ENCODE data around the gene SH3PXD2B. TPM values are rescaled to one million over a fixed set of nuclear protein-coding genes. Genes with fewer than 3 reads are reported as not detected.
"Not testable (repeated sequence)": the region's sequence is repeated elsewhere in the genome, so short reads cannot be mapped to it uniquely, and the experiment has no call there.

Gene SH3PXD2B
- polyA plus RNA-seq, 1 donor, result 33.0 TPM

DNA sequence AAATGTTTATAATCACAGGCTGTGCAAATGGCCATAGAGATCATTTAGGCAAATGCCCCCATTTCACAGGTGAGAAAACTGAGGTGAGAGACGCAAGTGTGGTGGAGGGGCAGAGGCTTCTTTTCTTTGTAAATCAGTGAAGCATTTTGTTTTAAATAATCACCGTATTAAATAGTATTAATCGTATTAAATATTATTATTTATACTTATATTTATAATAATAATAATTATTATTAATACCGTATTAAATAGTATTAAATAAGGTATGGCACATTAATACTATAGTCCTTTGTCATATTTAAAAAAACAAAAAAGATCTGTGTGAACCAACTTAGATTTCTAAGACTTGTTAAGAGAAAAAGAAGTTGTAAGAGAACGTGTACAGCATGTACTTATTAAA, 32.6 kb upstream of the SH3PXD2B start:
- DNase-seq, result no peak

DNA sequence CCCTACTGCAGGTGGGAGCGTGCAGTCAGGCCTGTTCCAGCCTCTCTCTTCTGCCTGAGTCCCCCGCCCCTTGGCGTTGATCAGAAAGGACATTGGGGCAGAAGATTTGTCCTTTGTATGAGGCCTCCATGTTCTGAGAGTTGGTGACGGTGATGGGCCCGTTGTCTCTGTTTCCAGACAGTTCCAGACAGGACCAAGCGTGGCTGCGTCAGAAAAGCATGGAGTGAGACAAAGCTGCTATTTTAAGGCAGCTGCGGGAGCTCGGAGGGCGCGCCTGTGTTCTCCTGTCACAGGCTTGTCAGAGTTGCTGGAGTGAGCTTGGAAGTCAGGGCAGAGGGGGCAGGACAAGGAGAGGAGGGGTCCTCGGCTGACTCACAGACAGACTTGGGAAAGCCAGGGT, 32.1 kb upstream of the SH3PXD2B start:
- no peak for DNase-seq

DNA sequence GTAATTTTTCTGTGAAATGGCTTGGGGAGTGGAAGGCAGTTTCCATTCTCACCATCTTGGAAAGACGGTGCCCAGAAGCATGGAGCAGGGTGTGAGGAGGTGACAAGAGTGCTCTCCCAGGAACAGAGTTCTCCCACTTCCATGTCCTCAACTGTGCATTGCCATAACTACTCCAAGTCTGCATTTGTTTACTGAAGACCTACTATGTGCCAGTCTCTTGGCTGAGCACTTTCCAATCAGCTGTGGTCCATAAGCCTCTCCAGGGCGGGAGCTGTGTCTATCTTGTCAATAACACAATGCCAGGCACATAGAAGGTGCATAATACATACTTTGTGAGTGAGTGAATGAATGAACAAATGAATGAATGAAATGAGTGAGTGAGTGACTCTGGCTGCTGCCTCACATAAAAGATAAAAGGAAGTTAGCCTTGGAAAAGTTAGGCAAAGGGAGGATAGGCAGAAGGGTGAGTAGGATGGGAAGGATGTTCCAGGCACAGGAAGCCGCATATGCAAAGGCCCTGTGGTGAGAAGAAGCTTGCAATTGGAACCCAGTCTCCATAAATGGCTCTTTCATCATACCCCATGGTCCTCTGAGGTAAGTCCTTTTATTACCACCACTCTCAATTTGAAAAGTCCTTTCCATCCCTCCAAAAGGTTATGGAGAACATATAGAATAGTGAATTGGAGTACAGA, 31.3 kb upstream of the SH3PXD2B start:
- no peak for DNase-seq

DNA sequence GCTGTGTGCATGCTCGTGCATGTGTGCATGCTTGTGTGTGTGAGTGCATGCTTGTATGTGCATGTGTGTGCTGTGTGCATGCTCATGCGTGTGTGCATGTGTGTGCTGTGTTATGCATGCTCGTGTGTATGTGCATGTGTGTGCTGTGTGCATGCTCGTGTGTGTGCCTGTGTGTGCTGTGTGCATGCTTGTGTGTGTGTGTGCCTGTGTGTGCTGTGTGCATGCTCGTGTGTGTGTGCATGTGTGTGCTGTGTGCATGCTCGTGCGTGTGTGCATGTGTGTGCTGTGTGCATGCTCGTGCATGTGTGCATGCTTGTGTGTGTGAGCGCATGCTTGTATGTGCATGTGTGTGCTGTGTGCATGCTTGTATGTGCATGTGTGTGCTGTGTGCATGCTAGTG, 30.3 kb upstream of the SH3PXD2B start:
- no peak for DNase-seq

DNA sequence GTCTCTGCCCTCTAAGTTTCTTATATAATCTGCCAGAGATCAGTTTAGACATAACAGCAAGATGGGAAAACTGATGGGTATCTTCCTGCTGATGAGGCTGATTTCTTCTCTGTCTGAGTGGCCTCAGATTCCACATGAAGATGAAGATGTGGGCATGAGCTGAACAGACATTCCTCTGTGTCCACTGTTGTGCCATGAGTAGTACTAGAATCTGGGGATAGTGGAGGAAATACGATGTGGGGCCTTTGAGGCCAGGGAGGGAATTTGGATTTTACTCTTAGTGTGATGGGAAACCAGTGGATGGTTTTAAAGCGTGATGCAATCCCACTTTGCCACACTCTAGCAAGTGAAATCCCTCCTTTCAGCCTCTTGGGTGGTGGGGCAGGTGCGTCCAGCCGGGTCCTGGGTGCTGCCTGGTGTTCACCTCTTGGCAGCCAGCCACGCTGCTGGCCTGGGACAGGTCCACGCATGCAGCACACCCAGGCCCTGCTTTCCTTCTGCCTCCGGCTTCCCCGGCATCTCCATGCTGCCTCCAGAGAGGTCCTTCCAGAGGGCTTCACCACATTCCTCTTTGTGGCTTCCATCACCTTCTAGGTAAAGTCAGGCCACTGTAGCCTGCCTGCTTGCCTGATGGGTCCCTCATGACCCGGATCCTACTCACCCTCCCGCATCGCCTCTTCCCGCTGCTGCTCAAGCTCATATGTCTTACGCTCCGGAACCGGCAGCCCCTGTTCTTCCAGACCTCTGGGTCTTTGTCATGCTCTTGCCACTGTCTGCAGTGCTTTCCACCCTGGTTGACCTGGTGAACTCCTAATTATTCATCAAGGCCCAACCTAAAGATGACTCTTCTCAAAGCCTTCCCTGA, 28.1 kb upstream of the SH3PXD2B start:
- no peak for DNase-seq

DNA sequence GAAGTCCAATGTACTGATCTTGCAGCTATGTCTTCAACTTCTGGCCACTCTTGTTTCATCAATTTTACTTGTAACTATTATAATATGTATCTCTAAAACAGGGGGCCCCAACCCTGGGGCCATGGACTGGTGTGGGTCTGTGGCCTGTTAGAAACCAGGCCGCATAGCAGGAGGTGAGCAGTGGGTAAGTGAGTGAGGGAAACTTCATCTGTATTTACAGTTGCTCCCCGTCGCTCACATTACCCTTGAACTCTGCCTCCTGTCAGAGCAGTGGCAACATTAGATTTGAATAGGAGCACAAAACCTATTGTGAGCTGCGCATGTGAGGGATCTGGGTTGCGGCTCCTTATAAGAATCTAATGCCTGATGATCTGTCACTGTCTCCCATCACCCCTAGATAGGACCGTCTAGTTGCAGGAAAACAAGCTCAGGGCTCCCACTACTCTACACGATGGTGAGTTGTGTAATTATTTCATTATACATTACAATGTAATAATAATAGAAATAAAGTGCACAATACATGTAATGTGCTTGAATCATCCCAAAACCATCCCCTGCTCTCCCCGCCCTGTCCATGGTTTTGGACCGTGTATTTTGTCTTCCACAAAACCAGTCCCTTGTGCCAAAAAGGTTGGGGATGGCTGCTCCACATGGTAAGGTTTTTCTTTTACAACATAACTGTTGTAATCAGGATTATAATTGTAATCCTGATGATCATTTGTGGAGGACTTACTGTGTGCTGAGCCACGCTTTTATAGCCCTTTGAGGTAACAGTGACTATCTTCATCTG, 26.9 kb upstream of the SH3PXD2B start:
- no peak for DNase-seq

DNA sequence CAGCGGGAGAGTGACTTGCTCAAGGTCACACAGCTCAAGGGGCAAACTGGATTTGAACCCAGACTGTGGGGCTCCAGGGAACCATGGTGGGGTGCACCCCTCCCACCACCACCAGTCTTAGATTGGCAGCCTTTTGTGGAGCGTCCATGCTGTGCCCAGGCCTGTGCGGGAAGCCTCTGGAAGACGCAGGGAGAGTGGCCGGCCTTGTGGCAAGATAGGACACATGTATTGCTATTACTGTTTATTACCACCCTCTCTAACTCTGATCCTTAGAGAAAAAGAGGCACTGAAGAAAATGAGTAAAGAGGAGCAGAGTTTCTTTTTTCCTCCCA, 25.4 kb upstream of the SH3PXD2B start:
- DNase-seq, result no peak

DNA sequence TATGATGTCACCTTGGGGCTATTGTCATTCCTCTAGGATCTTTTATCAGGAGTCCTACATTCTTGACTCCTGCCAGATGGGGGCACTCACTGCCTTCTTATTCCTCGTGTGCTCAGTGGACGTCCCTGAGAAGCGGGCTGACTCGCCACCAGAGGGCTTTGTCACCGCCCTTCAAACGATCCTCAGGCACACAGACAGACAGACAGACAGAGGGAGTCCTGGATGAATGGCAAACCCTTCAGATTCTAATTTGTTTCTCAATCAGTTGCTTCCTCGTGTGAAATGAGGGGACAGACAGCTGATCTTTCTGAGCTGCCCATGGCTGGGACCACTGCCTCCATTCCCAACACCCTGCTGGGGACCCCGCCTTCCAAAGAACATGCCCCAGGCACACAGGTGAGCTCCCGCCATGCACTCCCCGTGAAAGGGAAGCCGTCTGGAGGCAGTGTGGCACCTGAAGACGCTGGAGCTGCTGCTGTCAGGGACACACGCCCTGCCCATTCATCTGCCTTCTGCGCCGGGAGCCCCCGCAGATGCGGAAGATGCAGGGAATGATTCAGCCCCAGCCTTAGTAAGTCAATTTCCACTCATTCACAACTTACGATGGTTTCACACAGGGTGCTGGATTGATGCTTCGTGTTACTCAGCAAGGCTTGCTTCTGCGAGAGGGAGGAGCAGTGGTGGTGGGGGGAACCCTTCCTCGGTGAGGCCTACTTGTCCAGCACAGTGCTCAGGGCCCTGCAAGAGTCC, 24.9 kb upstream of the SH3PXD2B start:
- DNase-seq, result peak; percentile 91

DNA sequence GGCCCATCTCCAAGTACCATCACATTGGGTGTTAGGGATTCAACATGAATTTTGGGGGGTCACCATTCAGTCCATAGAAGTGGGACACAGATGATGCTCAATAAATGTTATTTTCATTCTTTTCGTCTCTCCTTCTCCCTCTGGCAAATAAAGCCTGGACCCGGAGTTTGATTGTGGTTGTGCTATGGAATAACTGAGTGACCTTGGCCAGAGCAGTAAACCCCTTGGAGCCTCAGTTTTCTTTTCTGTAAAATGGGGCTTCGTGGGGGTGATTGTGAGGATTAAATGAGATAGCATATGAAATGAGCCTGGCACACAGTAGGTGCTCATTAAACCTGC, 24.3 kb upstream of the SH3PXD2B start:
- DNase-seq, result not testable (repeated sequence)

DNA sequence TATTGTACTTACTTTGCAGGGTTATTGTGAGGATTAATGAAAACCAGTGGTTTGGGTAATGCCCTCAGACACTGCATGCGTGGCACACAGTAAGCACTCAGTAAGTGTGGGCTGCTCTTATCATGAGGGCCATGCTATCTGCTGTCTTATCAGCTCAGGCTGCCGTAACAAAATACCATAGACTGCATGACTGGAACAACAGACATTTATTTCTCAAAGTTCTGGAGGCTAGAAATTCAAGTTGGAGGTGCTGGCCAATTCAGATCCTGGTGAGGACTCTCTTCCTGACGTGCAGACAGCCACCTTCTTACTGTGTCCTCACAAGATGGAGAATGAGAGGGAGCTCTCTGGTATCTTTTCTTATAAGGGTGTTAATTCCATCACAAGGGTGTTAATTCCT, 23.9 kb upstream of the SH3PXD2B start:
- DNase-seq, result no peak

DNA sequence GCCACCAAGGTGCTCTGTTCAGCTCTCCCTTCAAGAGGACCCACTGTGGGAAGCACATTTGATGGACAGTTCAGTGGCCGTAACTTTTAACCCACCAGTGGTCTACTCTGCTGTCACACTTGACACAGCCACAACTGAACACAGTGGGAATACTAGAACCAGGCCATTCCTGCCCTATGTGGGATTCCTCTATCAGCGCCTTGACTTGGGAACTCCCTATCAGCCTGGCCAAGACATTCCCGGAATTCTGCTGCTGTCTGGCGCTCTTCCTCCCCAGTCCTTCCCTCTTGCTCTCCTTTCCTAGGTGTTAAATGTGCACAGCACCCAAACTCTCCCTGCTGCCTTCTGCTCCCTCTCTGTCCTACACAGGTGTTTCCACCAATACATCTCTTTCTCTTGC, 23.1 kb upstream of the SH3PXD2B start:
- DNase-seq, result no peak

DNA sequence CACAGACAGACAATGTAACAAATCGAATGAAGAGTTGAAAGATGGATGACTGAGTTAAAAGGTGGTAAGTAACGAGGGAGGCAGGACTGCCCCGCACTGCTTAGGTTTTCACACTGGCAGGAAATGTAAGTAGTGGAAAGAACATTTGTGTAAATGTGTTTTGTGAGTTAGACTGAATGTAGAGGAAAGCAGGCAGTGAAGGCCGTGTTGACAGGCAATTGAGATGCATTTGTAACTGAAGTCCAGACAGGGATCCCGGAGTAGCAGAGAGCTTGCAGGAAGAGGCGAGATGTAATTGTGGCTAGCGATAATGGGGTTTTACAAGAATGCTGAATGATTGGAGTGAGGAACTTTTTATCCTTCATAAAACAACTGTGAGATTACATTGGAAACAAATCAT, 20.0 kb upstream of the SH3PXD2B start:
- no peak for DNase-seq

DNA sequence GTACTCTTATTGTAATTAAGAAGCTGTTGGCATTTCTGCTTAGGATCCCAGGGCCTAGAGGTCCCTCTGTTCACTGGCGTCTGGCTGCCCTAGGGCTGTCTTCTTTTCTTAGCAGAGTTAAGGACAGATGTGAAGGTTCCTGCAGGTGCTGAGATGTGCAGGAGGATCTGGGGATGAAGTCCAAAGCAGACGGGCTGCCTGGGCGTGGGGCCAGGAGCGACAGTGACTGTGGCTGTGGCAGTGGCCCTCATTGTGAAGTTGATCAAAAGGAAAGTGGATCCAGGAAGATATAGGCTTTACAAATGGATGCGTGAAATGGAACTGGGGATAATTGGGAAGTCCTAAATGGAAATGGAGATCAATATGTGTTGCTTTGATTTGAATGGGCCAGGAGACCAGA, 19.1 kb upstream of the SH3PXD2B start:
- DNase-seq, result no peak

DNA sequence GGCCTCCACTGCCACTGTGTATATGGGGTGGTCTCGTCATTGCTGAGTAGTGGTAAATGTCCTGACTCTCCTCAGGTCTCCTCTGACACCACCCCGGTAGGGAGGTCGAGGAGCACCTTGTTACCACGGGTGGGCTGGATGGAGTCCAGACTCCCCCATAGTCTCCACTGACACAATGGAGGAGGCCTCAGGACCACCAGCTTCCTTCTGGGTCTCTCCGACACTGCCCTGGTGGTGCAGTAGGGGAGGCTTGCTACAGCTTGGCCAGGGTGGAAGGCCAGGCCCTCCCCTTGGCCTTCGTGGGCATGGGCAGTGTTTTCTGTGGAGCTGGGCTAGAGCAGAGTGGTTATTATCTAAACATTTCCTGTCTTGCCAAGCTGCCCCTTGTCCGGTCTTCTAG, 15.4 kb upstream of the SH3PXD2B start:
- no peak for DNase-seq

DNA sequence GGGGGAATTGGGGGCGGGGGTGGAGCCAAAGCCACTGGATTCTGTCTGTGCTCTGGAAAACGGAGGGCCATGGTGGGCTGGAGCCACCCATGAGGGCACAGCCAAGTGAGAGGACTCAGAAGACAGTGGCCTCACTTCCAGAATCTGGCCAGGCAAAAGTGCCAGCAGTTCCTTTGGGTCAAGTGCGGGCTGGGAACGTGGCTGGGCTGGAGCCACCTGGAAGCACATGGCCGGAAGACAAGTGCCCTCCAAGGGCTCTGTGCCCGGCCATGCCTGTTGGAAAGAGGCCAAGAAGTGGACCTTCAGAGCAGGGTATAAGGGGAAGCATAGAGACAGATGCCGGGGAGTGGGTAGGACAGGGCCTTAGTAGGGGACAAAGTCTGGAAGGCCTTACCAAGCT, 11.7 kb upstream of the SH3PXD2B start:
- DNase-seq, result no peak

DNA sequence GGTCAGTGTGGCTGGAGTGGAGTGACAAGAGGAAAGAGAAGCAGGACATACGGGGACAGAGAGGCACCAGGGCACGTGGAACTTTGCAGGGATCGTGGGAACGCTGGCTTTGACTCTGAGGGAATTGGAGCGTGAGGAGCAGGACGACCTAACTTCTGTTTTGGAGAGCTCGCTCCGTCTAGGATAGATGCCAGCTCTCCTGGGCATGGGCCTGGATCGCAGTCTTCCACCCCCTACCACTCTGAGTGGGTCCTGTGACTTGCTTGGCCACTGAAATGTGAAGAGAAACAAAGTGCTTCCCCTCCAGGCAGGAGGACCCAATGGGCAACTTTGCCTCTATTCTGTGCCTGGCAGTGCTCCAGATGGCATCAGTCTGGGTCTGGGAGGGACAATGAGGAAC, 8.7 kb upstream of the SH3PXD2B start:
- DNase-seq, result no peak

DNA sequence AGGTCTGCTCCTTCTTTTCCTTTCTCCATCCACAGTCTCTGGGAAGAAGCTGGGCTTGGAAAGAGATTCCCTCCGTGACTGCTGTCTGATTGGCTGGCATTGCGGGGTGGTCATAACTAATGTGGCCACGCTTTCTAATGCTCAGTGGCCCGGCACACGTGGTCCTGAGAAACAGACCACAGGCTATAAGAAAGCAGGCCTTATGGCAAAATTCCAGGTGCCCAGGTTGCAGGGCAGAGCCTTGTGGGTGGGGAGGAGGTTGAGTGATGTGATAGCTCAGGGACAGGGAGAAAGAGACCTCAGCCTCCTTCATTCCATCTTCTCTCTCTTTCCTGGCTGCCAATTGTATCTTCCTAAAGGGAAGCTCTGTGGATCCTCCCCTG, 5.4 kb upstream of the SH3PXD2B start:
- DNase-seq, result no peak

DNA sequence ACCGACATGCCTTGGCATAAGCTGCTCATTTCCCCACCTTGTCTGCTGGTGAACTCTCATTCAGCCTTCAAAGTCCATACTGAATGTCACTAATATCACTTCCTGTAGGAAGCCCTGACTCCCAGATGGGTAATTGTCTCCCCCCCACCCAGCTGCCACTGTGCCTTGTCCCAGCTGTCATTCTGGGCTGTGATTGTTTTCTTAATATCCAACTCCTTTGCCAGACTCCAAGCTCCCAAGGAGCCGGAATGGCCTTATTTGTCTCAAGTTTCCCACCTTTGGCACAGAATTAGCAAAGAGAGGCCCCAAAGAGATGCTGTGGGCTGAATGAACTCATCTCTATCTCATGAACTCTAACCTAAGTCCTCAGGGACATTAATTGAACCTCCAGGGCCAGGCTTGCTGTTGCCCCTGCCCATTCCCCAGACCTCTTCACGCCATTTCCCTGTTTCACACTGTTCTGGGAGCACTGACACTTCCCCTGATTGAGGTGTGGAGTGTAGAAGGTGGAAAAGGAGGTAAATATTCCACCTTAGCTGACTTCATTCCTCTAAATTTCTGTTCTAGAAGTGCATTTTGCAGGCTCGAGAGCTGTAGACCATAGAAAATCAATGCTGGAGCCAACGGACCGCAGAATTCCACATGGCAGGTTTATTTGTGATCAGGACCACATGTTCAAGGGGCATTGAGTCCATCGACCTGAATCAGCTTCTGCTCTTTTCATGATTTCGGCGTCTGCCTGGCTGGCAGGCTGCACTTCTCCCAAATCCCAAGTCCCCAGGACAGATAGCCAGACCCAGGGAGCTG, 4.9 kb upstream of the SH3PXD2B start:
- no peak for DNase-seq

DNA sequence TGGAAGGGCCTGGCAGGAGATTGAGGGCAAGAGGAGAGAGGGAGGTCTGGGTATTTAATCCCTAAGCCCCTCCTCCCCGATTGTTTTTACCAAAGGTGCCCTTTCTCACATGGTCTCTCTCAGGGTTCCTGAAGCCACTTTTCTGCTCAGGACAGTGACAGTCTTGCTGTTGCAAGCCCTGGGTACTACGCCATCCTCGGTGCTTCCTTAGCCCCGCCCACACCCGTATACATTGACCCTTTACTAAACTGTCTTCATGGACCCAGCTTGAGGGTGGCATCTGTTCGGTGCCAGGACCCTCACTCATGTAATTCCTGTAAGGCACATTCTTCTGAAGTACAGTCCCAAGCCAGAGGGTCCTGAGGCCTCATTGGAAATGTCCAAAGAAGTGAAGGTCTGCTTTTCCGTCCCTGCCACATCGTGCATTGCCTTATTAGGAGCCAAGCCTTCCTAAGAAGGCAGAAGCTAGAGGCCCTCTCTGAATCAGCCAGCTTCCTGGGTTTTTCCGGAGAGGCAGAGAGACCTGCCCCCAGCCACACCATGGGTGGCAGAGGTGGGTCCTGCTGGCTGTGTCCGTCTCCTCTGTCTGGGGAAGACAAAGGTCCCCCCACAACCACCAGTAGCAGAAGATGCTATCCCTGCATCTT, 1.9 kb upstream of the SH3PXD2B start:
- no peak for DNase-seq

DNA sequence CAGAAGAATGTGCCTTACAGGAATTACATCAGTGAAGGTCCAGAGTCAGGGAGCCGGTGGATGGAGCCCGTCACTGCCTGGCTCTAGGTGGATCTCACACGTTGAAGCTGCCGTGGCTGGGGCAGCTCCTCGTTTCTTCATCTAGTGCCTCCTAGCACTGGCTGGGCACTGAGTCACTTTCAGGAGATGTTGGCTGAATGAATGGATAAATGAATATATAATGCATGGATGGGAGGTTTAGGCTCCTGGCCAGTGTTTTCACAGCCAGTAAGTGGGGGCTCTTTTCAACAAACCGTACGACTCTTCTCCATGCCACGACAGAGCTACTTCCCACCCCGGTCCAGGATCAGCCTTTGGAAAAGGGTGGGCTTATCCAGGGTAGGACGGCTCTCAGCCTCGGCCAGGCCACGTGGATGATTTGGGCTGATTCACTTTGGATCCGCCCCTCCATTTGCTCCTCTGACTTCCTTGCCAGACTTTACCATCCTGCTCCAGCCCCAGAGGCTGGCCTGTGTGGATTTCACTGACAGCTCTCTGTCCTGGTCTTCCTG, 1.3 kb upstream of the SH3PXD2B start:
- DNase-seq, result no peak

DNA sequence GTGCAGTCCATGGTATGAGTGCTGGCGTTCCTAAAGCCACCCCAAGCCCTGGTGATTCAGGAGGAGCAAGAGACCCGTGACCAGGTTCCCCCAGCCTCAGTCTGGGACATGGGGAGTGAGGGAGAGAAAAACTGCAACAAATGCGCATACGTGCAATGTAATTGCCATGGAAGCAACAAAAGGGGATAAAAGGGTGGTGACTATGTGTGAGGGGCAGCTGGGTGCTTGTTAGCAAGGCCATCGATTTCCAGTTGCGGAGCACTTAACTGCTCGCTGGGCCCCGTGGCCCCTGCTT, 709 bp upstream of the SH3PXD2B start:
- no peak for DNase-seq
